OCI-LY7 (cell line): ENCODE results near the gene LRRC56.

Experiments used
- CTCF ChIP-seq: fragments of 200-600 bp; sonication (generic); conservative IDR thresholded peaks from 2 replicates; pipeline ENCODE4 v1.5.1; 2014; ENCODE audit warnings: mild to moderate bottlenecking, antibody characterized with exemption, low read length, moderate library complexity, mixed read lengths
- EZH2phosphoT487 ChIP-seq: fragments of 200-600 bp; sonication (generic); IDR thresholded peaks from 2 replicates; pipeline ENCODE4 v1.6.1; 2018; ENCODE audit warnings: low read depth, borderline replicate concordance, mild to moderate bottlenecking, mixed run types, antibody characterized with exemption, low read length, moderate library complexity, mixed read lengths

- TF ChIP-seq CTCF (no peak), EZH2phosphoT487 (no peak)
Observed at GRCh38 chr11:498297-499181, 38.8 kb upstream of the LRRC56 start.
